Activated CD8-positive, alpha-beta T cell treated with anti-CD3 and anti-CD28 coated beads, Interleukin-2, amount 10 ng/mL, durations not matched to agents 7 days and 5 days (primary cell): ENCODE data around the gene CABCOCO1. TPM values are rescaled to one million over a fixed set of nuclear protein-coding genes. Genes with fewer than 3 reads are reported as not detected.

Experiments used
- ATAC-seq: fragments of 150-1000 bp; cut with Tn5 transposase; one replicate; pipeline ENCODE4 v1.10.0; 2021; ENCODE audit warnings: moderate library complexity
- CTCF ChIA-PET: fragments of 350-600 bp; sonication (Branson Sonifier 250); formaldehyde crosslinking; loops from one replicate; lab custom pipeline; 2021; ENCODE audit warnings: antibody characterized with exemption; lab: Charles Lee
- POLR2A ChIA-PET: fragments of 350-600 bp; sonication (Branson Sonifier 250); formaldehyde crosslinking; loops from one replicate; lab custom pipeline; 2021; ENCODE audit warnings: antibody characterized with exemption; lab: Charles Lee
- DNase-seq: peaks from one replicate; pipeline ENCODE4 v3.0.0-alpha.2; 2020
- H3K27ac Mint-ChIP-seq: one replicate; pipeline ENCODE4 v1.8.0; 2021; ENCODE audit warnings: mild to moderate bottlenecking, mixed read lengths
- H3K27me3 Mint-ChIP-seq: one replicate; pipeline ENCODE4 v1.8.0; 2021; ENCODE audit warnings: low read depth, mixed read lengths
- H3K36me3 Mint-ChIP-seq: one replicate; pipeline ENCODE4 v1.8.0; 2021; ENCODE audit warnings: low read depth, mixed read lengths
- H3K4me1 Mint-ChIP-seq: one replicate; pipeline ENCODE4 v1.8.0; 2021; ENCODE audit warnings: low read depth, mixed read lengths
- H3K4me3 Mint-ChIP-seq: one replicate; pipeline ENCODE4 v1.8.0; 2021; ENCODE audit warnings: mild to moderate bottlenecking, mixed read lengths
- H3K9me3 Mint-ChIP-seq: one replicate; pipeline ENCODE4 v1.8.0; 2022; ENCODE audit warnings: mixed read lengths; ENCODE audit not compliant: insufficient read depth
- total RNA-seq, 2 experiments: library from RNA; stranded (reverse); gene quantifications; one replicate each; pipeline ENCODE4 v1.2.3, GENCODE V29; 2021

CABCOCO1 gene
- total RNA-seq, 2 experiments from 2014 or later, result not detected

- DNase-seq (peak; percentile 82), ATAC-seq (peak; percentile 88)
- peaks cover 2% of the 10 kb centered on the region for H3K36me3 Mint-ChIP-seq
- H3K9me3 Mint-ChIP-seq, result no peaks in the 10 kb centered on the region
- peak overlapping the region; percentile 18 for H3K4me3 Mint-ChIP-seq
- H3K4me1 Mint-ChIP-seq, result peaks cover 29% of the 10 kb centered on the region
- ChIA-PET CTCF (interaction anchor here (0.7 to 8.4 kb wide), 32 partner anchors 9 to 966 kb away, joined by 3 to 89 read pairs (median 5); no protein-coding TSS in a partner anchor), POLR2A (interaction anchor here (0.6 to 1.1 kb wide), 3 partner anchors 117 to 151 kb away, joined by 3 read pairs; no protein-coding TSS in a partner anchor)
- no peaks in the 10 kb centered on the region for H3K27me3 Mint-ChIP-seq
- peak overlapping the region; percentile 85 for H3K27ac Mint-ChIP-seq
Measured at GRCh38 chr10:61750943-61751471, 88.3 kb downstream of the CABCOCO1 start.

- ATAC-seq (no peak), DNase-seq (no peak)
- peaks cover 2% of the 10 kb centered on the region for H3K36me3 Mint-ChIP-seq
- no peak overlapping the region for H3K4me3 Mint-ChIP-seq
- CTCF ChIA-PET, result interaction anchor here (0.7 to 8.4 kb wide), 28 partner anchors 10 to 966 kb away, joined by 3 to 89 read pairs (median 6); no protein-coding TSS in a partner anchor
- peak overlapping the region; percentile 85 for H3K27ac Mint-ChIP-seq
- POLR2A ChIA-PET, result interaction anchor here (0.8 to 1.9 kb wide), 2 partner anchors 151 to 973 kb away, joined by 3 to 5 read pairs; partner anchors contain the start of gene CDK1
- peaks cover 29% of the 10 kb centered on the region for H3K4me1 Mint-ChIP-seq
- no peaks in the 10 kb centered on the region for H3K27me3 Mint-ChIP-seq
- no peaks in the 10 kb centered on the region for H3K9me3 Mint-ChIP-seq
Measured at GRCh38 chr10:61751599-61751998, 88.9 kb downstream of the CABCOCO1 start.

GRCh38 chr10:61752111-61753011, 89.6 kb downstream of the CABCOCO1 start:
- Mint-ChIP-seq H3K27ac (peak overlapping the region; percentile 85), H3K4me3 (peak overlapping the region; percentile 48), H3K36me3 (peaks cover 2% of the 10 kb centered on the region), H3K9me3 (no peaks in the 10 kb centered on the region), H3K4me1 (peaks cover 29% of the 10 kb centered on the region), H3K27me3 (no peaks in the 10 kb centered on the region)
- no peak for DNase-seq
- POLR2A ChIA-PET, result interaction anchor here (0.8 to 1.9 kb wide), 2 partner anchors 150 to 974 kb away, joined by 3 to 5 read pairs; partner anchors contain the start of gene CDK1
- CTCF ChIA-PET, result interaction anchor here (1.0 to 8.4 kb wide), 22 partner anchors 9 to 512 kb away, joined by 3 to 89 read pairs (median 6); no protein-coding TSS in a partner anchor
- ATAC-seq, result peak; percentile 43

GRCh38 chr10:61753453-61753852, 90.7 kb downstream of the CABCOCO1 start:
- H3K4me1 Mint-ChIP-seq, result peaks cover 29% of the 10 kb centered on the region
- H3K36me3 Mint-ChIP-seq, result peaks cover 2% of the 10 kb centered on the region
- no peaks in the 10 kb centered on the region for H3K27me3 Mint-ChIP-seq
- ATAC-seq, result no peak
- H3K4me3 Mint-ChIP-seq, result no peak overlapping the region
- DNase-seq, result no peak
- ChIA-PET CTCF (interaction anchor here (1.1 to 8.4 kb wide), 5 partner anchors 13 to 491 kb away, joined by 3 to 89 read pairs (median 13); no protein-coding TSS in a partner anchor), POLR2A (interaction anchor here (1.9 kb wide), 1 partner anchor 975 kb away, joined by 5 read pairs; the partner anchor contains the start of gene CDK1)
- H3K27ac Mint-ChIP-seq, result no peak overlapping the region
- no peaks in the 10 kb centered on the region for H3K9me3 Mint-ChIP-seq

- ChIA-PET POLR2A (no interaction called here), CTCF (interaction anchor here (0.6 to 1.2 kb wide), 2 partner anchors 18 to 76 kb away, joined by 3 read pairs; no protein-coding TSS in a partner anchor)
- ATAC-seq (no peak), DNase-seq (no peak)
- H3K9me3 Mint-ChIP-seq, result no peaks in the 10 kb centered on the region
- no peak overlapping the region for H3K4me3 Mint-ChIP-seq
- H3K36me3 Mint-ChIP-seq, result peaks cover 2% of the 10 kb centered on the region
- H3K27ac Mint-ChIP-seq, result no peak overlapping the region
- H3K4me1 Mint-ChIP-seq, result peaks cover 29% of the 10 kb centered on the region
- no peaks in the 10 kb centered on the region for H3K27me3 Mint-ChIP-seq
Measured at GRCh38 chr10:61754587-61755550, 92.1 kb downstream of the CABCOCO1 start.

- ChIA-PET CTCF (no interaction called here), POLR2A (no interaction called here)
- Mint-ChIP-seq H3K27me3 (no peaks in the 10 kb centered on the region), H3K4me3 (no peak overlapping the region), H3K9me3 (no peaks in the 10 kb centered on the region), H3K27ac (no peak overlapping the region), H3K4me1 (peaks cover 14% of the 10 kb centered on the region), H3K36me3 (no peaks in the 10 kb centered on the region)
- DNase-seq (no peak), ATAC-seq (no peak)
Measured at GRCh38 chr10:61757001-61757400, 94.3 kb downstream of the CABCOCO1 start.

GRCh38 chr10:61757525-61758397, 95.0 kb downstream of the CABCOCO1 start:
- Mint-ChIP-seq H3K27me3 (no peaks in the 10 kb centered on the region), H3K36me3 (no peaks in the 10 kb centered on the region), H3K4me1 (peaks cover 6% of the 10 kb centered on the region), H3K27ac (no peak overlapping the region), H3K9me3 (no peaks in the 10 kb centered on the region), H3K4me3 (no peak overlapping the region)
- POLR2A ChIA-PET, result no interaction called here
- ATAC-seq, result no peak
- CTCF ChIA-PET, result no interaction called here
- no peak for DNase-seq

GRCh38 chr10:61758433-61758832, 95.7 kb downstream of the CABCOCO1 start:
- POLR2A ChIA-PET, result no interaction called here
- no peak for ATAC-seq
- H3K9me3 Mint-ChIP-seq, result no peaks in the 10 kb centered on the region
- H3K36me3 Mint-ChIP-seq, result no peaks in the 10 kb centered on the region
- peaks cover 2% of the 10 kb centered on the region for H3K4me1 Mint-ChIP-seq
- no peak overlapping the region for H3K4me3 Mint-ChIP-seq
- DNase-seq, result no peak
- CTCF ChIA-PET, result no interaction called here
- no peak overlapping the region for H3K27ac Mint-ChIP-seq
- H3K27me3 Mint-ChIP-seq, result no peaks in the 10 kb centered on the region

GRCh38 chr10:61759751-61760150, 97.0 kb downstream of the CABCOCO1 start:
- H3K27ac Mint-ChIP-seq, result no peak overlapping the region
- H3K4me1 Mint-ChIP-seq, result no peaks in the 10 kb centered on the region
- H3K9me3 Mint-ChIP-seq, result no peaks in the 10 kb centered on the region
- no peaks in the 10 kb centered on the region for H3K27me3 Mint-ChIP-seq
- no peak overlapping the region for H3K4me3 Mint-ChIP-seq
- CTCF ChIA-PET, result no interaction called here
- peaks cover 2% of the 10 kb centered on the region for H3K36me3 Mint-ChIP-seq
- ATAC-seq (no peak), DNase-seq (no peak)
- POLR2A ChIA-PET, result no interaction called here
